Smooth muscle cell of the brain vasculature (primary cell): ENCODE measurements around the gene HIF3A.
"Not testable (repeated sequence)": the region's sequence is repeated elsewhere in the genome, so short reads cannot be mapped to it uniquely, and the experiment has no call there.

Source experiments
- DNase-seq: peaks from one replicate; pipeline ENCODE4 v3.0.0-alpha.2; 2012; ENCODE audit warnings: low read depth, low spot score

HIF3A gene

DNA sequence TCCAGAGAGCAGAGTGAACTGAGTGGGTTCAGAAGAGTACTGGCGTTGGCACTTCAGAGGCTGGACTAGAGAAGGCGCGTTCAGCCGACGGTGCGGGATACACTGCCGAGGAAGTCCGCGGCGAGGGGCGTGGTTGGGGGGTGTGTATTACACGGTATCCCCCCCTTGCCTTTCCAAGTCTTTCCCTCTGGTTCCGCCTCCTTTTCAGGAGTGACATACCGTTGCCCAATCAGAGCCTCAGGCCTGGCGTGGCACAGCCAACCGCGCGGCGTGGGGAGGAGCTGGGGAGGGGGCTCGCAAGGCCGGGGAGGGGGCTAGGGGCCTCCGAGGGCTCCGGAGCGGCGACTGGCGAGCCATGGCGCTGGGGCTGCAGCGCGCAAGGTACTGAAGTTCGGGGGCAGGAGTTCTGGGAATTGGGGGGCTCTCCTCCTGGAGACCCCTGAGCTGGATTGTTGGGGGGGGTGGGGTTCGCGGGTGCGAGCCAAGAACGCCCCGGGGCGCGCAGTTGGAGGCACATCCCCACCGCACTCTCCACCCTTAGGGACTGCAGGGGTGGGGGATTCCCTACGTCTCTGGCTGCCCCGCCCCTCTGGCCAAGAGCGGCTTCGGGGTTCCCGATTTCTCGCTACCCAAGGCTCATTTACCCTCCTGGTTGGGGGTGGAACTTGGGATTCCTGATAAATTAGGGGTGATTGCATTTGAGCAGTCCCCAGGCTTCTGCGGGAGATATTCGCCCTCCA is at the start of gene HIF3A:
Gene HIF3A (plus strand): TSS at position 321 of the 740 bp plus-strand sequence. CDS start 35 bp downstream, at position 356.
- peak; percentile 40 for DNase-seq

DNA sequence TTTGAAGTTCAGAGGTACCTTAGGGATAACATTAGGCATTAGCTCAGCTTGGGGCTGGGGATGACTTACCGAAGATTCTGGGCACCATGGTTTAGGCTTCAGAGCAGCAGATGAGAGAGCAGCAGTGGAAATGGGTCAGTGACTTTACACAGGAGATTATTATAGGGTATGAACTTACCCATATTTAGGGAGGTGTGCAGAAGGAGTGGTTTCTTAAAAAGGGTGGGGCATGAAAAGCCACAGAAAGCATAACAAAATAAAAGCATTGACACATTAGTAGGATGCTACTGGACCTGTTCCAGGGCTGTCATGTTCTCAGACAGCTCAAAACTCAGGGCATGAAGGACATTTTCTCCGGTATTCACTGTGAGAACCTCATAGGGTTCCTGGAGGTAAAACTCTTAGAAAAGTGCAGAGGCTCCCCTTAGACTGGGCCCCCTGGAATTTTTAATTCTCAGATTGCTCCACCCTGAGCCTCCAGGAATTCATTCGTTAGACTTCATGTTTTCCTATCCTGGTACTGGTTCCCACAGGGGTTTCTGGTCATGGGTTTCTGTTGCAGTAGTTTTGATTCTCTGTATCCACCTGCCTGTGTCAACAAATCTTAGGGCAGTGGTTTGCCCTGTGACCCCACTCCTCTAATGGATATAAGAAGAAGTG is 46.6 kb upstream of the HIF3A start:
- DNase-seq, result no peak

DNA sequence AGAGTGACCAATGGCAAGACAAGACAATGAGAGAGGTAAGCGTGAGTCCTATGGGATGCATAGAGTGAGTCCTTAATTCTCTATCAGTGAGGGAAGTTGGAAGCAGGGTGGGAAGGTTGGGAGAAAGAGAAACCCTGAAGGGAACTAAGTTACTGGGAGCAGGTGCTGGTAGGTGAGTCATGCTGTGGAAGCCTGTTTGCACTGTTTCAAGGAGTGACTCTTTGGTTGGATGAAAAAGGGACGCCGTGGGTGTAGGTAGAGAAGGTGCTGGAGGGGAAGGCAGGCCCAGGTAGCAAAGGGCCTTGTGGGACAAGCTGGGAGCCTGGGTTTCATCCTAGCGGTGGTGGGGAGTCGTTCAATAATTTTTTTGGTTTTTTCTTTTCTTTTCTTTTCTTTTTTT is 45.4 kb upstream of the HIF3A start:
- DNase-seq, result no peak

DNA sequence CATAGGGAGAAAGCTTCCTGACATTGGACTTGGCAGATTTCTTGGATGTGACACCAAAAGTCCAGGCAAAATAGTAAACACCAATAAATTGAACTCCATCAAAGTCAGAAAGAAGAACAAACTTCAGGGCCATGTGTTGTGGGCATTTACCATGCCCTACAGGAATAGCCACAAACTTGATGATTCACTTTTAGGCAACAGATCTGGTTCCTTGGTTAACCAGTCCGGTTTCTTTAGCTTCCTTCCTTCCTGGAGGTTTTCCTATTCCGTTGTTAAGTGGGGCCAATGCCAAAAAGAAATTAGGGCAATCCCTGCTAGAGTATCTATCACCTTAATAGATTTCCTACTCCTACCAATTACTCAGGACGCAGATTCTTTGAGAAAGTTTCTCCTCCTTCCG is 42.1 kb upstream of the HIF3A start:
- DNase-seq, result no peak

DNA sequence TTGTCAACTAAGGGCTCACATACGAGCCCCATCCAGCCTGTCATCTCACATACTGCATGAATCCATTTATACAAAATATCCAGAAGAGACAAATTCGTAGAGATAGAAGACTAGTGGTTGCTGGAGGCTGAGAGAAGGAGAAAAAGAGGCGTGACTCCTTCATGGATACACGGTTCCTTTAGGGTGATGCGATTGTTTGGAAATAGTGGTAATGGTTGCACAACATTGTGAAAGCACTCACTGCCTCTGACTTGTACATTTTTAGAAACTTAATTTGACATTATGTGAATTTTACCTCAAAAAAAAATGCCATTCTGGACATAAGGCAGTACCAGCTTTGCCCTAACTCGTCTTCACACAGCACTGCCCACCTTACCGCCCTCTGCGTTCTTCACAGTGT is 40.0 kb upstream of the HIF3A start:
- no peak for DNase-seq

DNA sequence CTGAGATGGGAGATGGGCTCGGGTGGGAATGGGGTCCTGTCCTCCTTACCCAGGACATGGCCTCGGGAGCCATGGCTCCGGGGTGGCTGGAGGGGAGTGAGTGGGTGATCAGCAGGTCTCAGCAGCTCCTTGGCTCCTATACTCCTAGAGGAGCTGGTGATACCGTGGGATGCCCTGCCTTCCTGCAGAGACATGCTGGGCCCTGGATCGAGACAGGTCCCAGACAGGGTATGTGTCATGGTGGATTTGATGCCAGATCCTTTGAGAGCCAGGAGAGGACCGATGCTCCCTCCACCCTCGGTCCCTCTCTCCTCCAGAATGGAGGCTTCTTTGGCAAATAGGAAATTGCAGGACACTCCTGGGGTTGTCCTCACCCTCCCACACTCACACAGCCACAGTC is 35.3 kb upstream of the HIF3A start:
- DNase-seq, result not testable (repeated sequence)

DNA sequence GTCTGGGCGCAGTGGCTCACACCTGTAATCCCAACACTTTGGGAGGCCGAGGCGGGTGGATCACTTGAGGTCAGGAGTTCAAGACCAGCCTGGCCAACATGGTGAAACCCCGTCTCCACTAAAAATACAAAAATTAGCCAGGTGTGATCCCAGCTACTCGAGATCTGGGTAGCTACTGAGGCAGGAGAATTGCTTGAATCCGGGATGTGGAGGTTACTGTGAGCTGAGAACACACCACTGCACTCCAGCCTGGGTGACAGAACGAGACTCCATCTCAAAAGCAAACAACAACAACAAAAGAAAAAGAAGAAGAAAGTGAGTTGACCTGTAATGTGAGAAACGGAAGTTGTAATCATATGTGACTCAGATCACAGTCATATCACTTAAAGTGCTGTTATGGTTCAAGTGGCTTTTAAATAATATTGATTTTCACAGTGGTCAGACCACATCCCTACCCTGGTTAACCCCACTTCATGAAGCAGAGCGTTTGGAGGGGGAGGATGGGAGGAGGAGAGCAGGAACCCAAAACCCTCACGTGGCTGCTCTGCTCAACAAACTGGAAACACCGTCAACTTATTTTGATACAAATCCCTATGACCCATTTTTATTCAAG is 34.1 kb upstream of the HIF3A start:
- not testable (repeated sequence) for DNase-seq

DNA sequence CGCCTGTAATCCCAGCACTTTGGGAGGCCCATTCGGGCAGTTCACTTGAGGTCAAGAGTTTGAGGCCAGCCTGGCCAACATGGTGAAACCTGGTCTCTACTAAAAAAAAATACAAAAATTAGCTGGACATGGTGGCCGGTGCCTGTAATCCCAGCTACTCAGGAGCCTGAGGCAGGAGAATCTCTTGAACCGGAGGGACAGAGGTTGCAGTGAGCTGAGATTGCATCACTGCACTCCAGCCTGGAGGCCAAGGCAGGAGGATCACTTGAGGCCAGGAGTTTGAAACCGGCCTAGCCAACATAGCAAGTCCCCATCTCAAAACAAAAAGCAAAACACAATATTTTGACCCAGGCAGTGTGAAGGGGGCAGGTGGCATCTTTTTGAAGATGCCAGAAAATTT is 32.0 kb upstream of the HIF3A start:
- DNase-seq, result not testable (repeated sequence)

DNA sequence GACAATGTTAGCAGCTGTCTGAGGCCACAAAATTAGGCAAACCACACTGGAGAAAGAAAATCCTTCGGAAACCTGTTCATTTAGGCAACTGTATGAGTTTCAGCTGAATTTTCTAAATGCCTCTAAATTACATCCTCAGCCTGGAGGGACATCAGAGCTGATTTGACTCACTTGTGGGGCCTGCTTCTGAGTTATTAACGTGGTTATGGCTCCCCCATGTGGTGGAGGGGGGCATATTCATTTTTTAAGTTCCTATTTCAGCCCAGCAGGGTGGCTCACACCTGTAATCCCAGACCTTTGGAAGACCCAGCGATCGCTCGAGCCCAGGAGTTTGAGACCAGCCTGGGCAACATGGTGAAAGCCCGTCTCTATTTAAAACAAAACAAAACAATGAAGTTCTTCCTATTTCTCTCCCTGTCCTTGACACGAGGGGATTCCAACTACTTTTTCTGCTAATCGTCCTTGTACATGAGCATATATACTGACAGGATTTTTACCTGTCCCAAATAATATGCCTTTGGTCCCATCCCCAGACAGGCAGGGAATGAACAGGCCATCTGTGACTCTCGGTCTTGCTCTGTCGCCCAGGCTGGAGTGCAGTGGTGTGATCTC is 31.5 kb upstream of the HIF3A start:
- peak; percentile 56 for DNase-seq

DNA sequence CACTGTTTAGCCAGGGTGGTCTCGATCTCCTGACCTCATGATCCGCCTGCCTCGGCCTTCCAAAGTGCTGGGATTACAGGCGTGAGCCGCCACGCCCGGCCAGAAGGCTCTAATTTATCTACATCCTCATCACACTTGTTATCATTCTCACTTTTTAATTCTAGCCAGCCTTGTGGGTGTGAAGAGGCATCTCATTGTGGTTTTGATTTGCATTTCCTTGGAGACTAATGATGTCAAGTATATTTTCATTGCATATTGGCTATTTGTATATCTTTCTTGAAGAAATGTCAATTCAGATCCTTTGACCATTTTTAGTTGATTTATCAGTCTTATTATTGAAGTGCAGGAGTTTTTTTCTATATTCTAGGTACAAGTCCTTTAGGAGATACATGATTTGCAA is 27.7 kb upstream of the HIF3A start:
- DNase-seq, result no peak

DNA sequence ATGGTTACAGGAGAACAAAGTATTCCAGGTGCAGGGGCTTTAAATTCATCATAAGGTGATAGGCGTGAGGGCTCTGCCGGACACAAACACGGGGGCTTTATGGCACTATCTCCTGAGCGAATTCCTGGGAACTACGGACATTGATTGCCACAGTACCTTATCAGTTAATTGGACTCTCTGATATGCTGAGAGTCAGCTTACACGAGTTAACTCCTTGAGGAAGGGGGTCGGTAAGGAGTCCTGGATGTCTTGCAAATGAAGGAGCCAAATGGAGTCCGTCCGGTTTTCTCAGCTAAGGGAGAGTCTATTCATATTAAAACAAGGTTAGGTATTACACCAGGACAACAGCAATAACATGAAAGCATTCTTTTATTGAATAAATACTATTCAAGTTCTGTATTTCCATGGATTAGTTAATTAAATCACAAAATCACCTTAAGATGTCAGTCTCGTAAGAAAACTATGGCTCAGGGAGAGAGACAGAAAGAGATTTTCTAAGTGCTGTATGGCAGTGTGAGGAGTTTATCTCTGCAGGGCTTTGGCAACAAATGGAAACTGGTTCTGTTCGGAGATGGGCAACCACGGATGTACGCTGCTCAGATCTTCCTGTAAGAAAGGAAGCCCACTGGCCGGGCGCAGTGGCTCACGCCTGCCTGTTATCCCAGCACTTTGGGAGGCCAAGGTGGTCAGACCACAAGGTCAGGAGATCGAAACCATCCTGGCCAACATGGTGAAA is 26.2 kb upstream of the HIF3A start:
- no peak for DNase-seq

DNA sequence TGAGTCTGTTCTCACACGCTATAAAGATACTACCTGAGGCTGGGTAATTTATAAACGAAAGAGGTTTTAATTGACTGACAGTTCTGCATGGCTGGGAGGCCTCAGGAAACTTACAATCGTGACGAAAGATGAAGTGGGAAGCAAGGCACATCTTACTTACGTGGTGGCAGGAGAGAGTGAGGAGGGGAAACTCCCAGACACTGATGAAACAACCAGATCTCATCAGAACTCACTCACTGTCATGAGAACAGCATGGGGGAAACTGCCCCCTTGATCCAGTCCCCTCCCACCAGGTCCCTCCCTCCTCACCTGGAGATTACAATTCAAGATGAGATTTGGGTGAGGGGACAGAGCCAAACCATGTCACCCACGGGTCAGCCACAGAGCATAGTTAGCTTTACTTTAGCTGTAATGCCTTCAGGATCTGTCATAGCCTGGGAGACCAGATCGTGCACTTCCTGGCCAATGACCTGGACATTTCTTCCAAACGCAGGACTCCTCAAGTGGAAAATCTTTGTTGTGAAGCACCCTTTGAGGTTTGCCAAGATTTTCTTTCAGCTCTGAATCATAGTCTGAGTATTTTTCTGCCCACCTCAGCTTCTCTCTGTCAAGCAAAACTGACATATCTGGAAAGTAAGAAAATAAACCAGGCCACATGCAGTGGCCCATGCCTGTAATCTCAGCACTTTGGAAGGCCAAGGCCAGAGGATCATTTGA is 25.2 kb upstream of the HIF3A start:
- no peak for DNase-seq

DNA sequence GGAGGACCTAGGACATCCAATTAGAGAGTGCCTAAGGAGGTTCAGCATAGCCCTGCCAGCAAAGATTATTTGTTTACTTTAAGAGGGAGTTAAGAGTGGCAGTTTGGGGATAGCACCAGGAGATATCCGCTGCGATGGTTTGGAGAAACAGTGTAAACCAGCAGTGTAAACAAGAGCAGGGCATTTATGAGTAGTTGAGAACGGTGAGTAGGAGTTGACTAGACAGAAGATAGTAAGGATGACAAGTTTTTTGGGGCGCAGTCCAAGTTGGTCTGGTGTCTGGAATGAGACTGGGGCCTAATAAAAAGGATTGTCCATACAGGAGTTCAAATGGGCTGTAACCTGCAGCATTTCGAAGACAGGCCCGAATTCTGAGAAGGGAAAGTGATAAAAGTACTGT is 22.9 kb upstream of the HIF3A start:
- not testable (repeated sequence) for DNase-seq

DNA sequence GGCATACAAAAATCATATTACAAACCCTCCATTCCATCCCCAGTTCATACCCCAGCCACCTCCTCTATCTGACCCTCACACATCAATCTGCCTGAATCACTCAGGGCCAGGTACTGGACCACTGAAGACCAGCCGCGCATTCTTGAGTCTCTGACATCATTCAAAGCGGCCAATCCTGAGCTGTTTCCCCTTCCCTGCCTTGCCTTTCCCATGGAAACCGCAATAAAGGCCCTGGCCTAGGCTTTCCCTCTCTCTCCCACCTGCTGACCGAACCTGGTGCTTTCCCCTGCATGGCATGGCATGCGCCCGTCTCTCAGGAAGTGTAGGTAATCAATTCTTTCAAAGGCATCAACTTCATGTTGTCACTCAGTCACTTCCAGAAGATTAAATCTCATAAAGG is 17.7 kb upstream of the HIF3A start:
- DNase-seq, result no peak

DNA sequence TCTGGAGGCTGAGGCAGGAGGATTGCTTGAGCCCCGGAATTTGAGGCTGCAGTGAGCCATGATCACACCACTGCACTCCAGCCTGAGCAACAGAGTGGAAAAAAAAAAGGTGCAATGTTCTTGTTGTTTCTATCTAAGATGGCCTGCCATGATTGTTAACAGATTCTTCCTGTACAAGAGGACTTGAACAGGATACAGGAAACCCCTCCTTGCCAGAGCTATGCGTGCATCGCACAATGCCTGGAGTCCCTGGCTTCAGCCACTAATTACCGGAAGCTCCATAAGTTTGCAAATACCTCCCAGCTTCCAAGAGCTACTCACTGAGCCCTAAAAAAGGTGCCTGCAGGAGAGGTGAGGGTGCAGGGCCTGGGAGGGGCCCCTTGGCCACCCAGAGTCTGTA is 13.1 kb upstream of the HIF3A start:
- no peak for DNase-seq

DNA sequence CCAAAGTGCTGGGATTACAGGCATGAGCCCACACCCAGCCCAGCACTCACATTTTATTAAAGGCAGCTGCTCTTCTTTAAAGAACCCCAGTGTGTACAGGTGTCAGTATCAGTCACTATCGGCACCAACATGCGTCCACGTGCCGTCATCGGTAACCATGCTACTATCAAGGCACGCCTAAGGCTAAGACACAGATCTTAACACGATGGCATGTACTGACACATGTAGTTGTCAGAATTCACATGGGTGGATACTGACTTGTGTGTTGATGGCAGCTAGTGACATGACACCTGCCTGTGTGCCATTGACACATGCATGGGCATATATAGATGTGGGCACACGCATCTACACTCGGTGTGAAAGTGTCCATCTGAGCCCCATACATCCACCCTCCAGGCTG is 12.2 kb upstream of the HIF3A start:
- no peak for DNase-seq

DNA sequence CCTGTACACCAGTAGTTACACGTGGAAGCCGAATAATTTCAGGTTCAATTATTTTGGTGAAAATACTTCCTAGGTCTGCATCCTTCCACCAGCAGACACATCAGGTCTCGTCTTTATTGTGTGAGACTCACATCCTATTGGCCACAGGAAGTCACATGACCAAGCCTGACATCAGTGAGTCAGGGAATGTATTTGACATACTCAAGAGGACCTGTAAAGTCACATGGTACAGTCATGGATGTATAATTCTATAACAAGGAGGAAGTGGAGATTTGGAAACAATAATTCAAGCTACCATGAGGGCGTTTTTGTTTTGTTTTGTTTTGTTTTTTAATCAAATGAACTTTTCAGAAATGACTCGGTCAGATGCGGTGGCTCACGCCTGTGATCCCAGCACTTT is 9.3 kb upstream of the HIF3A start:
- DNase-seq, result no peak

DNA sequence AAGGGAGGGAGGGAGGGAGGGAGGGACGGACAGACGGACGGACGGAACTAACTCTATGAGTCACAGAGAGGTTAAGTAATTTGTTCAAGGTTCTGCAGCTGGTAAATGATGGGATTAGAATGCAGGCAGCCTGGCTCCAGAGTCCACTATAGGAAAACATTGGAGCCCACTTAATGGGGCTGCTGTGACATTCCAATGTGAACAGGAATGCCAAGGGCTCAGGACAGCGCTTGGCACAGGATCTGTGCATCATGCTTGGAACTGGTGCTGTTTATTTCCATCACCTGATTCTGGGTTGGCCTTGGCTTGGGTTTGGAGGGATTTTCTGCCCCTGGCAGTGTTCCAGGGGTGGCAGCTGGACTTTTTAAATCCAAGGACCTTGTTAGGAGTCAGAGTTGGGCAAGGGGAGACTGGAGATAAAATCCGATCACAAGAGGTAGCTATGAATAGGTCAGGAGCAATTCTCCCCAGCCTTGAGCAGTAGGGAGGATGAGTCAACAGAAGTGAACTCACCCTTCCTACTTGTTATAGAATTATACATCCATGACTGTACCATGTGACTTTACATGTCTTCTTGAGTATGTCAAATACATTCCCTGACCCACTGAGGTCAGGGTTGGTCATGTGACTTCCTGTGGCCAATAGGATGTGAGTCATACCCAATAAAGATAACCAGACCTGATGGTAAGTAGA is 7.8 kb upstream of the HIF3A start:
- DNase-seq, result no peak

DNA sequence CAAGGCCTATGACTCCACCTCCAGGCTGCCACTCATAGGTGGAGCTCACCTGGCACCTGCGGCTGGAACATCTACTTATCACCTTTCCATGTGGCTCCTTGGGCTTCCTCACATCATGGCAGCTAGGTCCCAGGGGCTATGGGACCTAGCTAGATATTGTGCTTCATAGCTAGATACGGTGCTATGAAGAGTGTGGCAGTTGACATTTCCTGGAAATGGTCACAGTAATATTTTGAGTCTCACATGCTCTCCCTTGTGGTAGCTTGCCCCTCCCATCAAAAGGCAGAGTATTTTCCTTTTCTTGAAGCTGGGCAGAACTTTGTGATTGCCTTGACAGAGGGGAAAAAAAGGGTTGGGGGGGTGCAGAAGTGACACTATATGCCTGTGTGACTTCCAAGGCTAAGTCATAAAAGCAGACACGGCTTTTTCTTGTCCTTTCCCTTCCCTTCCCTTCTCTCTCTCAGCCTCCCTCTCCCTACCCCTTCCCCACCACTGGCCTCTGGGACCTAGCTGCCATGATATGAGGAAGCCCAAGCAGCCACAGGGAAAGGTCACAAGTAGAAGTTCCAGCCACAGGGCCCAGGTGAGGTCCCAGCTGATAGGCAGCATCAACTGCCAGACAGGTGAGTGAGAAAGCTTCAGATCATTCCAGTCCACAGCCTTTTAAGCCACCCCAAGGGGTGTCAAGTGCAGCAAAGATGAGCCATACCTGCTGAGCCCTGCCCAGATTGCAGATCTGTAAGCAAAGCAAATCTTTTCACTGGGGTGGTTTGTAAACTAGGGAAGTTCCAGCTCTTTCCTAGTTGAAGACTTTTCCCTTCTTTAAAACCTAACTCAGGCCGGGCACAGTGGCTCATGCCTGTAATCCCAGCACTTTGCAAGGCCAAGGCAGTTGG is 6.9 kb upstream of the HIF3A start:
- DNase-seq, result no peak

DNA sequence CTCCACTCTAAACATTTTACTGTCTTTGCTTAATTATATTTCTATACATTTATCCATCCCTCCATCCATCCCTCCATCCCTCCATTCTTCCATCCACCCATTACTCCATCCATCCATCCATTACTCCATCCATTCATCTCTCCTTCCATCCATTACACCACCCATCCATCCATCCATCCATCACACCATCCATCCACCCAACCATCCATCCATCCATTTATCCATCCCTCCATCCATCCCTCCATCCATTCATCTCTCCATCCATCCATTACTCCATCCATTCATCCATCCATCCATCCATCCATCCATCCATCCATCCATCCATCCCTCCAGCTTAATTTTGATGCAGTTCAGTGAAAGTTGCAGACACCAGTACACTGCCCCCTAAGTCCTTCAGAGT is 5.0 kb upstream of the HIF3A start:
- no peak for DNase-seq
